WTC11 (cell line): ENCODE data around the gene ASIP. TPM values are rescaled to one million over a fixed set of nuclear protein-coding genes. Genes with fewer than 3 reads are reported as not detected.

ENCODE experiments used
- ATF3 ChIP-seq: sonication (generic); formaldehyde crosslinking; conservative IDR thresholded peaks from 2 replicates; pipeline ENCODE4 v1.8.1; 2022; ENCODE audit warnings: mild to moderate bottlenecking, missing genetic modification reagents
- CBFB ChIP-seq: sonication (generic); formaldehyde crosslinking; IDR thresholded peaks from 2 replicates; pipeline ENCODE4 v1.8.1; 2022; ENCODE audit warnings: mild to moderate bottlenecking, low read depth, missing genetic modification reagents
- CDX4 ChIP-seq: fragments of 250-450 bp; sonication (Bioruptor Pico); IDR thresholded peaks from 2 replicates; pipeline ENCODE4 v1.9.0; 2021; ENCODE audit warnings: moderate library complexity, mild to moderate bottlenecking, inconsistent platforms, borderline replicate concordance
- ESRRA ChIP-seq: sonication (generic); formaldehyde crosslinking; IDR thresholded peaks from 2 replicates; pipeline ENCODE4 v1.8.1; 2022; ENCODE audit warnings: mild to moderate bottlenecking, missing genetic modification reagents, borderline replicate concordance
- MXD4 ChIP-seq: fragments of 250-450 bp; sonication (Bioruptor Pico); IDR thresholded peaks from 2 replicates; pipeline ENCODE4 v1.8.0; 2021; ENCODE audit warnings: mild to moderate bottlenecking, moderate library complexity, borderline replicate concordance
- NFATC4 ChIP-seq: fragments of 250-450 bp; sonication (Bioruptor Pico); IDR thresholded peaks from 2 replicates; pipeline ENCODE4 v1.9.0; 2021; ENCODE audit warnings: mild to moderate bottlenecking
- NFE2L1 ChIP-seq: sonication (generic); formaldehyde crosslinking; IDR thresholded peaks from 2 replicates; pipeline ENCODE4 v1.8.1; 2023; ENCODE audit warnings: missing genetic modification reagents
- PRDM15 ChIP-seq: sonication (generic); formaldehyde crosslinking; IDR thresholded peaks from 2 replicates; pipeline ENCODE4 v1.8.0; 2022; ENCODE audit warnings: missing genetic modification reagents
- PRRX2 ChIP-seq: fragments of 250-450 bp; sonication (Bioruptor Pico); IDR thresholded peaks from 2 replicates; pipeline ENCODE4 v1.8.0; 2021; ENCODE audit warnings: mild to moderate bottlenecking
- RORB ChIP-seq: fragments of 250-450 bp; sonication (Bioruptor Pico); IDR thresholded peaks from 2 replicates; pipeline ENCODE4 v1.9.0; 2021; ENCODE audit warnings: mild to moderate bottlenecking
- SMAD4 ChIP-seq: sonication (generic); formaldehyde crosslinking; IDR thresholded peaks from 2 replicates; pipeline ENCODE4 v1.8.0; 2022; ENCODE audit warnings: mild to moderate bottlenecking, missing genetic modification reagents
- TP53 ChIP-seq: sonication (generic); formaldehyde crosslinking; IDR thresholded peaks from 2 replicates; pipeline ENCODE4 v1.8.1; 2023; ENCODE audit warnings: mild to moderate bottlenecking, missing genetic modification reagents
- ZBTB43 ChIP-seq: sonication (generic); formaldehyde crosslinking; IDR thresholded peaks from 2 replicates; pipeline ENCODE4 v1.8.1; 2023; ENCODE audit warnings: mild to moderate bottlenecking, missing genetic modification reagents
- ZNF138 ChIP-seq: sonication (generic); formaldehyde crosslinking; conservative IDR thresholded peaks from 2 replicates; pipeline ENCODE4 v1.8.1; 2022; ENCODE audit warnings: mild to moderate bottlenecking, moderate library complexity, missing genetic modification reagents
- total RNA-seq: library from RNA; stranded (reverse); gene quantifications from 3 replicates; pipeline ENCODE4 v1.2.3, GENCODE V29; 2021
- TF ChIP-seq, protein P1 (sequence below): sonication (generic); formaldehyde crosslinking; IDR thresholded peaks from 2 replicates; pipeline ENCODE4 v1.8.1; 2023; ENCODE audit warnings: mild to moderate bottlenecking, missing genetic modification reagents, moderate library complexity
- TF ChIP-seq, protein P2 (sequence below): sonication (generic); formaldehyde crosslinking; IDR thresholded peaks from 2 replicates; pipeline ENCODE4 v1.8.1; 2022; ENCODE audit warnings: low read depth, mild to moderate bottlenecking, moderate library complexity, missing genetic modification reagents, borderline replicate concordance
- TF ChIP-seq, protein P3 (sequence below): fragments of 250-450 bp; sonication (Bioruptor Pico); IDR thresholded peaks from 2 replicates; pipeline ENCODE4 v1.9.0; 2021; ENCODE audit warnings: mild to moderate bottlenecking

ASIP gene
- total RNA-seq, 1 experiment from 2014 or later, result not detected

- 0 out of 2 replicates have a peak, but pooled peaks have one; percentile 79 for TF ChIP-seq CBFB (CRISPR knock-in tag)
- TF ChIP-seq NFATC4 (CRISPR knock-in tag), result no peak
- TF ChIP-seq, protein P1, sequence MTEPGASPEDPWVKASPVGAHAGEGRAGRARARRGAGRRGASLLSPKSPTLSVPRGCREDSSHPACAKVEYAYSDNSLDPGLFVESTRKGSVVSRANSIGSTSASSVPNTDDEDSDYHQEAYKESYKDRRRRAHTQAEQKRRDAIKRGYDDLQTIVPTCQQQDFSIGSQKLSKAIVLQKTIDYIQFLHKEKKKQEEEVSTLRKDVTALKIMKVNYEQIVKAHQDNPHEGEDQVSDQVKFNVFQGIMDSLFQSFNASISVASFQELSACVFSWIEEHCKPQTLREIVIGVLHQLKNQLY (CRISPR knock-in tag), result no peak
- TF ChIP-seq PRRX2 (CRISPR knock-in tag), result no peak
- TF ChIP-seq ESRRA (CRISPR knock-in tag), result peak; percentile 60; the same call in 1 of the 2 replicates
- TF ChIP-seq ATF3 (CRISPR knock-in tag), result no peak
- 0 out of 2 replicates have a peak, but pooled peaks have one; percentile 67 for TF ChIP-seq ZBTB43 (CRISPR knock-in tag)
- no peak for TF ChIP-seq TP53 (CRISPR knock-in tag)
- TF ChIP-seq PRDM15, result peak; percentile 94
- TF ChIP-seq ZNF138, result 0 out of 2 replicates have a peak, but pooled peaks have one; percentile 70
- TF ChIP-seq, protein P2, sequence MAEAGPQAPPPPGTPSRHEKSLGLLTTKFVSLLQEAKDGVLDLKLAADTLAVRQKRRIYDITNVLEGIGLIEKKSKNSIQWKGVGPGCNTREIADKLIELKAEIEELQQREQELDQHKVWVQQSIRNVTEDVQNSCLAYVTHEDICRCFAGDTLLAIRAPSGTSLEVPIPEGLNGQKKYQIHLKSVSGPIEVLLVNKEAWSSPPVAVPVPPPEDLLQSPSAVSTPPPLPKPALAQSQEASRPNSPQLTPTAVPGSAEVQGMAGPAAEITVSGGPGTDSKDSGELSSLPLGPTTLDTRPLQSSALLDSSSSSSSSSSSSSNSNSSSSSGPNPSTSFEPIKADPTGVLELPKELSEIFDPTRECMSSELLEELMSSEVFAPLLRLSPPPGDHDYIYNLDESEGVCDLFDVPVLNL (CRISPR knock-in tag), result 0 out of 2 replicates have a peak, but pooled peaks have one; percentile 44
- no peak for TF ChIP-seq RORB (CRISPR knock-in tag)
- TF ChIP-seq, protein P3, sequence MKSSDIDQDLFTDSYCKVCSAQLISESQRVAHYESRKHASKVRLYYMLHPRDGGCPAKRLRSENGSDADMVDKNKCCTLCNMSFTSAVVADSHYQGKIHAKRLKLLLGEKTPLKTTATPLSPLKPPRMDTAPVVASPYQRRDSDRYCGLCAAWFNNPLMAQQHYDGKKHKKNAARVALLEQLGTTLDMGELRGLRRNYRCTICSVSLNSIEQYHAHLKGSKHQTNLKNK (CRISPR knock-in tag), result no peak
- TF ChIP-seq NFE2L1, result peak; percentile 67; the same call in 1 of the 2 replicates
- TF ChIP-seq SMAD4 (CRISPR knock-in tag), result no peak
- TF ChIP-seq CDX4, result no peak
- no peak for TF ChIP-seq MXD4 (CRISPR knock-in tag)
Observed at GRCh38 chr20:34268851-34269636, 27.8 kb downstream of the ASIP start (continued).
